GM12892 (cell line): ENCODE measurements around the gene OR52M1.

Source experiments
- POLR2A ChIP-seq: IDR thresholded peaks from 2 replicates; pipeline ENCODE4 v1.6.1; 2011; ENCODE audit warnings: low read depth, low read length, control low read depth
- POLR2AphosphoS5 ChIP-seq: IDR thresholded peaks from 2 replicates; pipeline ENCODE4 v1.6.1; 2011; ENCODE audit warnings: low read depth, low read length, control low read depth

- TF ChIP-seq POLR2AphosphoS5 (no peak), POLR2A (no peak)
Measured at GRCh38 chr11:4559527-4560440, 14.8 kb downstream of the OR52M1 start.
